HL-60 (cell line): ENCODE results near the gene KLF9.

Experiments
- CTCF ChIP-seq: IDR thresholded peaks from one replicate; pipeline ENCODE4 v1.5.1; 2011; ENCODE audit warnings: low read length, control low read depth, inconsistent platforms; ENCODE audit not compliant: insufficient read depth
- POLR2AphosphoS5 ChIP-seq: IDR thresholded peaks from 2 replicates; pipeline ENCODE4 v1.6.1; 2012; ENCODE audit warnings: low read depth

GRCh38 chr9:70367305-70367930 lies 47.0 kb downstream of the KLF9 start:
- TF ChIP-seq CTCF: no peak
- no peak for TF ChIP-seq POLR2AphosphoS5
